ENCODE data around the gene GADD45G.

The GADD45G gene

DNA sequence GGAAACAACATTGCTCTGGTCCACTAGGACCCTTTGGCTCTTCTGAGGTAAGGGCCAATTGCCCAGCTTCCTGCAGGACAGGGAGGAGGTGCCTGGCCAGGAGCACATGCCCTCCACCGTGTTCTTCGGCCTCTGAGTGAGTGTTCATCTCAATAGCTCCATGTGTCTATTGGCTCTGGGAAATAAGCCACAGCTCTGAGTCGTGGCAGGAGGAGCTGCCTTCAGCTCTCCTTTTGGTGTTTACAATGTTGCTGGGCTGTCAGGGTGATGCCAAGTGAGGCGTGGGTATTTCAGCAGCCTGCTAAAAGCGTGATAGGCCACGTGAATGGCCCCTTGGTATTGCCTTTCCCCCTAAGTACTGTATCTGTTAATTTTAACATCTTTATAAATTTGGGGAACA lies 26.6 kb downstream of the GADD45G start:
- H3K27me3 ChIP-seq = no peaks in the 10 kb centered on the region
- H3K36me3 ChIP-seq = no peaks in the 10 kb centered on the region
- TF ChIP-seq, protein P1, sequence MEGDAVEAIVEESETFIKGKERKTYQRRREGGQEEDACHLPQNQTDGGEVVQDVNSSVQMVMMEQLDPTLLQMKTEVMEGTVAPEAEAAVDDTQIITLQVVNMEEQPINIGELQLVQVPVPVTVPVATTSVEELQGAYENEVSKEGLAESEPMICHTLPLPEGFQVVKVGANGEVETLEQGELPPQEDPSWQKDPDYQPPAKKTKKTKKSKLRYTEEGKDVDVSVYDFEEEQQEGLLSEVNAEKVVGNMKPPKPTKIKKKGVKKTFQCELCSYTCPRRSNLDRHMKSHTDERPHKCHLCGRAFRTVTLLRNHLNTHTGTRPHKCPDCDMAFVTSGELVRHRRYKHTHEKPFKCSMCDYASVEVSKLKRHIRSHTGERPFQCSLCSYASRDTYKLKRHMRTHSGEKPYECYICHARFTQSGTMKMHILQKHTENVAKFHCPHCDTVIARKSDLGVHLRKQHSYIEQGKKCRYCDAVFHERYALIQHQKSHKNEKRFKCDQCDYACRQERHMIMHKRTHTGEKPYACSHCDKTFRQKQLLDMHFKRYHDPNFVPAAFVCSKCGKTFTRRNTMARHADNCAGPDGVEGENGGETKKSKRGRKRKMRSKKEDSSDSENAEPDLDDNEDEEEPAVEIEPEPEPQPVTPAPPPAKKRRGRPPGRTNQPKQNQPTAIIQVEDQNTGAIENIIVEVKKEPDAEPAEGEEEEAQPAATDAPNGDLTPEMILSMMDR (IDR thresholded peaks at IDR 0.05) = no peak
- DNase-seq = no peak
- H3K9me3 ChIP-seq = no peaks in the 10 kb centered on the region
- intact Hi-C loops (cut with DNase I; ENCODE audit: low total_unique reads) = no loop called here
- peaks cover 0 to 13% (median 4%) of the 10 kb centered on the region in 4 donors for H3K4me1 ChIP-seq
- H3K4me3 ChIP-seq = no peak overlapping the region
- no peak overlapping the region for H3K27ac ChIP-seq

DNA sequence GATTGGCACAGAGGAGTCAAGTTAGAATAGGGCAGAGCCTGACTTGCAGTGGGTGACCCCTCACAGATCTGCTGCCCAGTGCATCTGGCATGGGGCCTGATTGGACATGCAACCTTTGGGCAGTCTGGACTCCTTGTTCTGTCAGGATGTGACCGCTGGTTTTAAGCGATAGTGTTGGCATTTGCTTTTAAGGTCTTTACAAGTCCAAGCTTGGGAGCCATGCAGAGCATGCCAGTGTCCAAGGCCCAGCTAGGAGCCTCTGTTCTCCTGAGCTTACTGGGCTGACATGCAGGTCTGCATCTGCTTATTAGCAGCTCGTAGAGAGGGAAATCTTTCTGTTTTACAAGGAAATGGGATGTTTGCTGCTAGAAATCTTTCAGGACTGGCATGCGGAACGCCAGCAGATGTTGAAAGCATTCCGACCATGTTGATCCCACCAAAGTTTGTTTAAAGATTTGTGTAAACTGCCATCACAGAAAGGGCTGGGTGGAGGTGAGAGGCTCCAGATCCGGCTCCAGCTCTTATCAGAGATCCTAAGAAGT lies 27.5 kb downstream of the GADD45G start:
- no peaks in the 10 kb centered on the region for H3K9me3 ChIP-seq
- H3K4me1 ChIP-seq = peaks cover 0 to 13% (median 4%) of the 10 kb centered on the region in 4 donors
- no peak overlapping the region for H3K27ac ChIP-seq
- intact Hi-C loops (cut with DNase I; ENCODE audit: low total_unique reads) = no loop called here
- TF ChIP-seq, protein P1 (IDR thresholded peaks at IDR 0.05) = no peak
- H3K36me3 ChIP-seq = no peaks in the 10 kb centered on the region
- no peak for DNase-seq
- H3K4me3 ChIP-seq = no peak overlapping the region
- H3K27me3 ChIP-seq = no peaks in the 10 kb centered on the region

DNA sequence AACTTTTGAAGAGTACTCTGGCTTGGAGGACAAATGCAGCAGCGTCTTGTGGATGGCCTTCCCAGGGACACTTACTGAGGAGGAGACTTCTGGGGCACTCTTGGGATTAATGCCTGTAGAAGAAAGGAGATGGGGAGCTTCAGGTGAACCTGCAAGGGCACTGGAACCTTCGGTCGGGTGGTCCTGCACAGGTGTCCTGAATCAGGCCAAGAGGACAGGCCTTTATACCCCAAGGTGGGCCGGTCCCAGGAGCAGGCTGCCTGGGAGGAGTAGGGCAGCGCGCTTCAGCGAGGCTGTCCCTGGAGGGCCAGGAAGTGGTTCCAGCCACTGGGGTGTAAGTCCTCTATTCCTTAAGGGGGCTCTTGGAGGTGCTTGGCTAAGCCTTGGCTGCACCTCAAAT lies 27.9 kb downstream of the GADD45G start:
- Histone ChIP-seq H3K27me3 (no peaks in the 10 kb centered on the region), H3K9me3 (no peaks in the 10 kb centered on the region), H3K4me1 (peaks cover 0 to 13% (median 4%) of the 10 kb centered on the region in 4 donors), H3K4me3 (no peak overlapping the region), H3K27ac (no peak overlapping the region), H3K36me3 (no peaks in the 10 kb centered on the region)
- intact Hi-C loops (cut with DNase I; ENCODE audit: low total_unique reads) = no loop called here
- no peak for DNase-seq
- TF ChIP-seq, protein P1 (IDR thresholded peaks at IDR 0.05) = no peak

DNA sequence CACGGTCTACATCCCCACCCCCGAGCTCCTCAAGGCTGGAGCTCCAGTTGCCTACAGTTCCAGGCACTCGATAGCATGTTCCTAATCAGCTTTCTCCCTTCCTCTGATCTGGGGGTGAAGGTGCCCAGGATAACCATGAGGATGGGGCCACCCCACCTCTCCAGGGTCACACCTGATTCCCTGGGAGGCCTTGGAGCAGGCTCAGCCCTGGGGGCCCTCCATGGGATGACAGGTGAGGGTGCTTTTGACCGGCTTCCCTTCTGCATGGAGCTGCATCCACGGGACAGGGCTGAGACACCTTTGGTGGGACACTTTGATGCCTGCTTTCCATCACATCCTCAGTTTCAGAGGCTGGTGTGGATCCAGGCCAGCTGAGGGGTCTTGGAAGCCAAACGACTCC lies 28.6 kb downstream of the GADD45G start:
- no peak for DNase-seq
- Histone ChIP-seq H3K27ac (no peak overlapping the region), H3K27me3 (no peaks in the 10 kb centered on the region), H3K4me3 (no peak overlapping the region), H3K9me3 (no peaks in the 10 kb centered on the region), H3K36me3 (no peaks in the 10 kb centered on the region), H3K4me1 (peaks cover 0 to 16% (median 8%) of the 10 kb centered on the region in 4 donors)
- TF ChIP-seq, protein P1 (IDR thresholded peaks at IDR 0.05) = no peak
- intact Hi-C loops (cut with DNase I; ENCODE audit: low total_unique reads) = no loop called here

DNA sequence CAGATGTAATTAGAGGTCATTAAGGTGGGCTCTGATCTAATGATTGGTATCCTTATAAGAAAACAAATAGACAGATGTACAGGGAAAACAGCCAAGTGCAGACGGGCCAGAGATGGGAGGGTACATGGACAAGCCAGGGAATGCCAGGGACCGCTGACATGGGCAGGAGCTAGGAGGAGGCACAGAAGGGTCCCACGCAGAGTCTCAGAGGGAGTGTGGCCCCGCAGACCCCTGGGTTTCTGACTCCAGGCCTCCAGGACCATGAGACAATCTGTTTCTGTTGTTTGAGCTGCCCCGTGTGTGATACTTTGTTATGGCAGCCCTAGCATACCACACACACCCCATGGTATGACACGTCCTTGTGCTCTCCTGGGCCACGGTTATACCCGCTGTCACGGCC lies 29.1 kb downstream of the GADD45G start:
- intact Hi-C loops (cut with DNase I; ENCODE audit: low total_unique reads) = no loop called here
- Histone ChIP-seq H3K4me1 (peaks cover 0 to 21% (median 13%) of the 10 kb centered on the region in 4 donors), H3K27me3 (no peaks in the 10 kb centered on the region), H3K9me3 (no peaks in the 10 kb centered on the region), H3K27ac (no peak overlapping the region), H3K4me3 (no peak overlapping the region), H3K36me3 (no peaks in the 10 kb centered on the region)
- no peak for DNase-seq
- TF ChIP-seq, protein P1 (IDR thresholded peaks at IDR 0.05) = no peak

All from tibial artery (tissue), 4 donors.